Small intestine (tissue), 7 donors: ENCODE results near the gene ARHGEF19. TPM values are rescaled to one million over a fixed set of nuclear protein-coding genes. Genes with fewer than 3 reads are reported as not detected.

ENCODE experiments used
- DNase-seq, 2 donors: peaks; one replicate each; pipeline versions ENCODE4 v3.0.0 to v3.0.0-alpha.2; 2013
- FAIRE-seq: peaks from 2 replicates; lab custom pipeline; 2012; peaks lifted over from hg19 to GRCh38; lab: Jason Lieb, UNC
- H3K27ac ChIP-seq, 3 donors: one replicate each; pipeline ENCODE4 v1.5.1; 2013; ENCODE audit warnings: low read length in 2 of 3, mild to moderate bottlenecking in 2 of 3, control low read depth in 1 of 3, inconsistent platforms in 1 of 3, low read depth in 1 of 3, moderate library complexity in 1 of 3
- H3K27me3 ChIP-seq, 3 donors: one replicate each; pipeline ENCODE4 v1.6.1; 2013; ENCODE audit warnings: low read length in 3 of 3, inconsistent platforms in 1 of 3; ENCODE audit not compliant: control insufficient read depth in 3 of 3, insufficient read depth in 3 of 3
- H3K36me3 ChIP-seq, 3 donors: one replicate each; pipeline ENCODE4 v1.6.1; 2013; ENCODE audit warnings: low read length in 3 of 3, inconsistent platforms in 1 of 3, low read depth in 1 of 3, mild to moderate bottlenecking in 1 of 3, moderate library complexity in 1 of 3; ENCODE audit not compliant: control insufficient read depth in 3 of 3, insufficient read depth in 2 of 3
- H3K4me1 ChIP-seq, 3 donors: one replicate each; pipeline ENCODE4 v1.6.1; 2013; ENCODE audit warnings: low read length in 2 of 3, inconsistent platforms in 1 of 3, low read depth in 1 of 3, mild to moderate bottlenecking in 1 of 3, moderate library complexity in 1 of 3; ENCODE audit not compliant: control insufficient read depth in 3 of 3, insufficient read depth in 2 of 3
- H3K4me3 ChIP-seq, 3 donors: one replicate each; pipeline ENCODE4 v1.5.1; 2013; ENCODE audit warnings: low read length in 3 of 3, control low read depth in 1 of 3, inconsistent platforms in 1 of 3, low read depth in 1 of 3, mild to moderate bottlenecking in 1 of 3, moderate library complexity in 1 of 3
- H3K9me3 ChIP-seq, 2 donors: one replicate each; pipeline ENCODE4 v1.6.1; 2013; ENCODE audit warnings: low read depth in 1 of 2, low read length in 1 of 2; ENCODE audit not compliant: control insufficient read depth in 2 of 2, insufficient read depth in 1 of 2
- WGBS, 3 donors: extraction: QIAGEN DNeasy Blood & Tissue Kit; methylation state at CpG; one replicate each; pipeline ENCODE4 v1.1.7; 2013; 5-methylcytosine and 5-hydroxymethylcytosine counted together
- polyA plus RNA-seq, 4 donors: library from polyadenylated mRNA; stranded (reverse) in 3 of 4; unstranded in 1 of 4; fragments of 200-250 nt in 3 of 4; fragments of 120-200 nt in 1 of 4; gene quantifications; one replicate each; pipeline versions ENCODE4 v1.2.1 to v1.2.3, GENCODE V29; 2013
- donor health status: healthy with polysubstance abuse.
- donor health status: control.
- donor health status: control.
- donor health status: Bipolar disorder and iron deficiency.
- donor health status: healthy.

The ARHGEF19 gene
- polyA plus RNA-seq, 4 donors = 2.2 to 14.0 (median 7.5) TPM

DNA sequence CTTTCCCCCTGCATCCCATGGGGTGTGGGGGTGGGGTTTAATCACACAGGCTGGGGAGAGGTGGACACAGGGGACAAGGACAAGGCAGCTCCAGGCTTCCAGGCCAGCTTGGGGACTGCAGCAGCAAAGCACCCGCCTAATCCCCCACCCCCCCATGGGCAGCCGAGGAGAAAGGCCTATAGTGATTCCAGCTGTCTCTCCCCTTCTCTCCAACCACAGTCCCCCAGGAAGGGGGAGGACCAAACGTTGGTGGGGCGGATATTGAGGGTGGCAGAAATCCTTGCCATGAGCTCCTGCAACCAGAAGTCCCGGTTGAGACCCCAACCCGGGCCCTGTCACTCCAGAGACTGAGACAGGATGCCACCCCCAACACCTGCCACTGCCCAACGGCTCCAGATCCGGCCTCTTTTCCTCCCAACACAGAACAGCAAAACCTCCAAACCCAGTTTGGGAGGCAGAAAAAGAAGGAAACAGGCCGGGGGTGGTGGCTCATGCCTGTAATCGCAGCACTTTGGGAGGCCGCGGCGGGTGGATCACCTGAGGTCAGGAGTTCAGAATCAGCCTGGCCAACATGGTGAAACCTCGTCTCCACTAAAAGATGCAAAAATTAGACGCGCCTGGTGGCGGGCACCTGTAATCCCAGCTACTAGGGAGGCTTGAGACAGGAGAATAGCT lies 58.3 kb downstream of the ARHGEF19 start:
- Histone ChIP-seq H3K27me3 (no peaks in the 10 kb centered on the region), H3K4me1 (peaks cover 0 to 59% (median 6%) of the 10 kb centered on the region in 3 donors), H3K9me3 (no peaks in the 10 kb centered on the region), H3K36me3 (peaks cover 0 to 42% (median 5%) of the 10 kb centered on the region in 3 donors), H3K27ac (peak overlapping the region; percentile 90 to 96 (median 94)), H3K4me3 (peak overlapping the region; percentile 19 to 91 (median 82))
- FAIRE-seq = no peak
- WGBS, 3 donors = 23 to 34% (median 24%) methylated on average over 16 to 17 of the region's 17 CpGs
- no peak for DNase-seq

DNA sequence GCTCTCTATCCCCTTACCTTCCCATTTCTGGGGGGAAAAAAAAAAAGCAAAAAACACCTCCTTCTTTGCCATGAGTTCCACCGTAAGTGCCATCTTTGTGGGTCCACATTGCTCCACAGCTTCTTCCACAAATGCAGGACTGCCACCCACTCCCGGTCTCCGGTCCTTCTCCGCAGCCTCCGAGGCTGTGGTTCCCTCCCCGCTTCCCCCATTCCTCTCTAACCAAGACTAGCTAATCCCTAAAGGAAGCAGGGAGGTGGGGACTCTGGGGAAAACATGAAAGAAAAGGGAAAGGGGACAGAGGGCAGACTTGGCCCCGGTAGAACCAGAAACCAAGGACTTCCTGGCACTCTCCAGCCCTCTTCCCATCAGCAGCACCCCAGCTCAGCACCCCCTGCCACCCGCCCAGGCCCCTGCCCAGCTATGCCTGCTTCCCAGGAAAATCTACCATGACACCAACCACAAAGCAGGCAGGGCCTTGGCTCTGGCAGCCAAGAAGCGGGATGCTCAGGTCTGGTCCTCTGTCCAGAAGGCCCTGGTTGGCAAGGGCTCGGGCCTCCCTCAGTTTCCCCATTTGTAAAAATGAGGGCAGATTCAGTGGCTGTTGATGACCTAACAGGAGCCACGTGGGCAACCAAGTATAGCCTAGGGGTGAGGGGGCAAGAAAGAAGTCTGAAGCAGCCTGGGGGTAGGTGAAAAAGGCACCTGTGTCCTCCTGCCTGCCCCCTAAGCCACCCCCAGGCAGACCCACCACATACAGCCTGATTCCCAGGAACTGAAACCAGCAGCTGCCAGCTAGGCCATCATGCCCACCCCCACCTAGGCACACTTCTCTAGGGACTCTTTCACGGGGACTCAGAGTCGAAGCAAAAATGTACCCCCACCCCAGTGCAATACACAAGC lies 59.1 kb downstream of the ARHGEF19 start:
- H3K27me3 ChIP-seq = no peaks in the 10 kb centered on the region
- peak overlapping the region; percentile 21 to 91 (median 82) for H3K4me3 ChIP-seq
- no peaks in the 10 kb centered on the region for H3K9me3 ChIP-seq
- 56 to 59% (median 57%) methylated on average over 13 of the region's 13 CpGs for WGBS, 3 donors
- H3K27ac ChIP-seq = peak overlapping the region; percentile 1 to 96 (median 20)
- H3K36me3 ChIP-seq = peaks cover 0 to 50% (median 5%) of the 10 kb centered on the region in 3 donors
- peak in 1 of 2 donors; percentile 54 for DNase-seq
- no peak for FAIRE-seq
- H3K4me1 ChIP-seq = peaks cover 0 to 52% (median 6%) of the 10 kb centered on the region in 3 donors

DNA sequence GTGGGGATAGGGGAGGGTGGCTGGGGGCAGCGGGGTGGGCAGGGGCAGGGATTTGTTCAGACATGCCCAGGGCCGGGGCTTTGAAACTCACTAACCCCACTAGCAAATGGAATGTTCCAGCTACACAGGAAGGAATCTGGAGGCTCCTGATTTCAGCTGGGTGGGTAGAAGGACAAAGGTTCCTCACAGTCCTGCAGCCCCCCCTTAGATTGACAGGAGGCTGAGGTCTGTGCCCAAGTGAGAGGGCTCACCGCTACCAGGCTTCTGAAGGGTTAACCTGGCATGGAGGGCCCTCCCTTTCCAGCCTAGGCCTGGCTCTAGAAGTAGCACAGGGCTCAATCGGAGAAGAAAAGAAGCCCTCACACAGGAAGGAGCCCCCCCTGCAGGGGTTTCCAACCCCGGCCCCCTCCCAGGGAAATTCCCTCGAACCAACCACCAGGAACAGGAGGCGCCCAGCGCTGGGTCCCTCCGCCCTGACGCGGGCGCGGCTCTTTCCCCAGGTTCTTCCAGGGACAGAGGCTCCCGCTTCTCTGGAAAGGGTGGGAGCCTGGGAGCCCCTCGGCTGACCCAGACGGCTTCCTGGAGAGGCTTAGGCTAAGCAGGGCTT lies 59.9 kb downstream of the ARHGEF19 start:
- Histone ChIP-seq H3K36me3 (peaks cover 0 to 58% (median 5%) of the 10 kb centered on the region in 3 donors), H3K9me3 (no peaks in the 10 kb centered on the region), H3K27ac (peak overlapping the region in 2 of 3 donors; percentile 20 to 96), H3K27me3 (no peaks in the 10 kb centered on the region), H3K4me3 (peak overlapping the region in 2 of 3 donors; percentile 8 to 91), H3K4me1 (peaks cover 0 to 53% (median 6%) of the 10 kb centered on the region in 3 donors)
- 46 to 51% (median 47%) methylated on average over 14 to 16 of the region's 16 CpGs for WGBS, 3 donors
- FAIRE-seq = no peak
- peak in 1 of 2 donors; percentile 52 for DNase-seq

DNA sequence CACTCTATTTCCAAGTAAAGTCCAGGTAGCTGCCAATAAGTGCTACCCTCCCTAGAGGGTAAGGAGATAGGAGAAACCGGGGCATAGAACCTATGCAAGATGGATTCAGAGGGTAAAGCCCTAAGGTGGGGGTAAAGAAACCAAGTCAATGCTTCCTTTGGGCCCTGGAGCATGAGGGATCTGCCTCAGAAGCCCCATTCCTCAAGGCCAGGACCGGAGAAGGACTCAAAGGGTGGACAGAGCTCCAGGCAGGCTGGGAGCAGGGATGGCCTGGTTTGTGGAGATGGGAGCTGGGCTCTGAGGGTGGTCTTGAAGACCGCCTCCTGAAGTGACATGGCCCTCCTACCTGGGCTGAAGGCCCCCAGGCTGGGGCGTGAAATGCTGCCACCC lies 60.5 kb downstream of the ARHGEF19 start:
- Histone ChIP-seq H3K4me3 (no peak overlapping the region), H3K4me1 (peaks cover 0 to 56% (median 6%) of the 10 kb centered on the region in 3 donors)

DNA sequence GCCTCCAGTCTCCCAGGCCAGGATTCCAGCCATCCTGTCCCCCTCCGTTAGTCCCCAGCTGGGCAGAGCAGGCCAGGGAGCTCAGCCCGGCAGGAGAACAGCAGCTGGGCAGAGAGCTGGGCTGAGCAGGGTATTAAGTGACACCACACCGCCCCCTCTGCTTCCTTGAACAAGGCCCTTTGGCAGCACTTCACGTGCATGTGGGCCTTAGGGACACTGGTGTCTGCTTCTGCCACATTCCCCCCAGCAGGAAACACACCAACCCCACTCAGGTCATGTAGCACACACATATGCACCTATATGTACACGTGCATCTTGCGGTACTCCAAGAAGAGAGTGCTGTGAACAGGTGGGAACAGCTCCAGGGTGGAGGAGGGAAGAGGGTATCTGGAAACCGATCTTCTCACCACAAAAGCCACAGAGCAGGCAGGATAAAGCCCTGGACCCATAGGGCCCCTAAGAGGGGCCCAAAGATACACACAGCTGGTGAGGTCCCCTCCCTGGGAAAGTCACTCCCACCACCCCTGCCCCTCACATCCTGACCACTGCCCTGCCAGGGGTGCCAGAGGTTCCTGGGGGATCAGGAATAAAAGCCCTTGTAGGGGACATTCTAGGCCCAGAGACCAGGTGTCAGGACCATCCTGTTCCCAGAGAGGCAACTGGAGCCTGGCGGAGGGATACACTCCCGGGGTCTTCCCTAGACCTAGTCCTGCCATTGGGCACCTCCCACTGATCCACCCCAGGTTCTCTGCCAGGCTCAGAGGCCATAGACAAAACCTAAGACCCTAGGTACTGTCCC lies 61.1 kb downstream of the ARHGEF19 start:
- FAIRE-seq (no peak), DNase-seq (no peak)
- Histone ChIP-seq H3K4me1 (peaks cover 0 to 56% (median 7%) of the 10 kb centered on the region in 3 donors), H3K9me3 (no peaks in the 10 kb centered on the region), H3K27ac (peak overlapping the region in 1 of 3 donors; percentile 36), H3K4me3 (no peak overlapping the region), H3K27me3 (no peaks in the 10 kb centered on the region), H3K36me3 (peaks cover 0 to 68% (median 5%) of the 10 kb centered on the region in 3 donors)
- 68 to 78% (median 68%) methylated on average over 9 of the region's 9 CpGs for WGBS, 3 donors

More for the DNA sequence above, 60.5 kb downstream of the ARHGEF19 start:
- FAIRE-seq = no peak
- Histone ChIP-seq H3K36me3 (peaks cover 0 to 62% (median 5%) of the 10 kb centered on the region in 3 donors), H3K9me3 (no peaks in the 10 kb centered on the region), H3K27ac (peak overlapping the region in 1 of 3 donors; percentile 14), H3K27me3 (no peaks in the 10 kb centered on the region)
- DNase-seq = no peak
- WGBS, 3 donors = 86 to 91% (median 90%) methylated on average over 4 of the region's 4 CpGs

DNA sequence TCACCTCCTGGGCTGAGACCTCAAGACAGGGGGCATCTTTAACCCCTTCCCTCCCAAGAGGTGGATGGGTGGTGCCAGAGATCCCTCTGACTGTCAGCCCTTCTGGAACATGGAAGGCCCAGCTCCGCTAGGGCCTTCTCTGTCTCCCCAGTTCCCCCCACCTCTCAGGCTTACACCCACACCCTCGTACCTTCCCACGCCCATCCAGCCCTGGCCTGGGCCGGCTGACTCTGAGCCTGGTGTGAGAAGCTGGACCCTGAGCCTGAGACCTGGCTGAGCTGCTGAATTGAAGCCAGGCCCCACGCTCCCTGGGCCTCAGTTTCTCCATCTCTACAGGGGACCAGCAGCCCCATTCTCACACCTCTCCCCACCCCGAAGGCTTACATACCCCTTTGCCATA lies 61.9 kb downstream of the ARHGEF19 start:
- DNase-seq (no peak), FAIRE-seq (no peak)
- Histone ChIP-seq H3K27me3 (no peaks in the 10 kb centered on the region), H3K4me3 (no peak overlapping the region), H3K36me3 (peaks cover 0 to 77% (median 5%) of the 10 kb centered on the region in 3 donors), H3K27ac (no peak overlapping the region), H3K4me1 (peaks cover 0 to 60% (median 9%) of the 10 kb centered on the region in 3 donors), H3K9me3 (no peaks in the 10 kb centered on the region)
- 77 to 87% (median 79%) methylated on average over 6 of the region's 6 CpGs for WGBS, 3 donors

DNA sequence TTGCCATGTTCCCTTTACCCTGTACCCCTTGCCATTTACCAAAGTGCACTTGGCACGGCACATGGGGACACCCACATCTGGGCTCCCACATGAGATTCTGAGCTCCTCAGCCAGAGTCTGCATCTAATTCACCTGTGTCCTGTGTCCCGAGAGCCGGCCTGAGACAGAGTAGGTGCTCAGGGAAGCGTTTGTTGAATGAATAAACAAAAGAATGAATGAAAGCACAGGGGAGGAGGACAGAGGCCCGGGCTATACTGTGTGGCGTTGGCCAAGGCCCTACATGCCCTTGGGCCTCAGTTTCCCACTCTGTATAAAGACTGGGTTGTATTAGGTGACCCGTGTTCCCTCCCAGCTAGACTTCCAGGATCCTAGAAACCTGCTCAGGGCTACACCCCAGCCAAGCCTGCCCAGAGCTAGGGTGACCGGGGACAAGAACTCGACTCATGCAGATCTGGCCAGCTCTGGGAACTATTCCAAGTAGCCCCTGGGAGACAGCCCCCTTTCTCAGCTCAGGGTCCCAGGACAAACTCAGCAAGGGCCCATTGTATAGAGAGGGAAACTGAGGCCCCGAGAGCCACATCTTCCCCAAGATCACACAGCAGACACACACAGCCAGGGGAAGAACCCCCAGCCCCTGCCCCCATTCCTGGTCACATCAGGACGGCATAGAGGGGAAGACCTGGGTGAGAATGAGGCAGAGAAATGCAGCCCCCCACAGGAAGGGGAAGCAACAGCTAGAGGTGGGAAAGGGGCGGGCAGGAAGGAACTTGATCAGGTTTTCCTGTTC lies 62.6 kb downstream of the ARHGEF19 start:
- no peak overlapping the region for H3K27ac ChIP-seq
- H3K4me3 ChIP-seq = no peak overlapping the region
- peaks cover 0 to 64% (median 9%) of the 10 kb centered on the region in 3 donors for H3K4me1 ChIP-seq
- FAIRE-seq (no peak), DNase-seq (no peak)
- no peaks in the 10 kb centered on the region for H3K9me3 ChIP-seq
- WGBS, 3 donors = 78 to 86% (median 85%) methylated on average over 12 of the region's 12 CpGs
- peaks cover 0 to 83% (median 5%) of the 10 kb centered on the region in 3 donors for H3K36me3 ChIP-seq
- no peaks in the 10 kb centered on the region for H3K27me3 ChIP-seq
